Activated T-cell treated with anti-CD3 and anti-CD28 coated beads, Interleukin-2, amount 50 U/mL, for 1 hour (primary cell): ENCODE measurements around the gene HAND2.

Source experiments
- DNase-seq: peaks from one replicate; pipeline ENCODE4 v3.0.0-alpha.2; 2020

The HAND2 gene

GRCh38 chr4:173535957-173536356 lies 5.9 kb upstream of the HAND2 start:
- no peak for DNase-seq

GRCh38 chr4:173535165-173535902 lies 5.3 kb upstream of the HAND2 start:
- DNase-seq = no peak

DNA sequence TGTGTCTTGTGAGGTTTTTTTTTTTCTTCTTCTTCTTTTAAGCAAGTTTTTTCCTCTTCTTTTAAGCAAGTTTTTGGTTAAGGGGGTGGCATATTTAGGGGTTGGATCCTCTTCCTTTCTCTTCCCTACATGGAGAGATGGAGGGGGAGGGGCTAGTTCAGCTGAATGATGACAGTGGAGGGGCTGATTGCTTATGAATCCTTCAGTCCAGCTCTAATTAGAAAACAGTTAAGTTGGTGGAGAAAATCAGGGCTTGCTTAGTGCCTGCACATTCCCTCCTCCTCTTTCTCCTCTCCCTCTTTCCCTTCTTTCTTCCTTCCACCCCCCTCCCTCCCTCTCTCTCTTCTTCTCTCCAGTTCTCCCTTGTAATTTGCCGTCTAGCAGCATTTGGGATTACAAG lies 4.4 kb upstream of the HAND2 start:
- no peak for DNase-seq

GRCh38 chr4:173532725-173533511 lies 2.9 kb upstream of the HAND2 start:
- no peak for DNase-seq

GRCh38 chr4:173531086-173531965 lies 1.3 kb upstream of the HAND2 start:
- DNase-seq = no peak

DNA sequence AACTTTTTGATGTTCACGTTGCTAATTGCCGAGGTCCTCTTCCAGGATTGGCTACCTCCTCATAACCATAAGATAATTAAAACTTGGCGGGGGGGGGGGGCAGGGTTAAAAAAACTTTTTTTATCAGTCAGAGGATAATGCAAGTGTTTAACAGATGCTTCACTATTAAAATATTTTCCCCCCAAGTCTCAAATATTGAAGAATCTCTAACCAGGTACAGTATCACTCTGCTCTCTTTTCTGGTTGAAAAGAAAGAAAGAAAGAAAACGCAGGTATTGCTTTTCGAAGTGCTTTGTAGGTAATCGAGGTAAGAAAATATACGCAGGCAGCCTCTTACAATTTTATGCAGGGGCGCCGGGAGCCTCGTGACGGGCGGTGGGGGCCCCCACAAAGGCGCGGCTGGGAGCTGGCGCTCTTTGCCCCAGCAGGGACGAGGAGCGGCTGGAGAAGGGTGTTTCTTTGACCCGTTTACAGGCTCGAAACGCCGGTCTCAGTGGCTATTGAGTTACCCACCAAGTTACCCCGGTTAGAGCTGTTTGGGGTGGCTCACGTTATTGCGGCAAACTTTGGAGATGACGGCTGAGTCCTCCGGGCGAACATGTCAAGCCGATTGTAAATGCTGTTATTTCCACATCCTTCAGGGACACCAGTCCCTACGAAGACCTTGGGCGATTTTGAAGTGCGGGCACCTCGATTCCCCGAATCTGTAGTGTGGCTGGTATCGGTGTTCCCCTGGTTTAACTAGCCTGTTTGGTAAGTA lies 477 bp upstream of the HAND2 start:
- no peak for DNase-seq

DNA sequence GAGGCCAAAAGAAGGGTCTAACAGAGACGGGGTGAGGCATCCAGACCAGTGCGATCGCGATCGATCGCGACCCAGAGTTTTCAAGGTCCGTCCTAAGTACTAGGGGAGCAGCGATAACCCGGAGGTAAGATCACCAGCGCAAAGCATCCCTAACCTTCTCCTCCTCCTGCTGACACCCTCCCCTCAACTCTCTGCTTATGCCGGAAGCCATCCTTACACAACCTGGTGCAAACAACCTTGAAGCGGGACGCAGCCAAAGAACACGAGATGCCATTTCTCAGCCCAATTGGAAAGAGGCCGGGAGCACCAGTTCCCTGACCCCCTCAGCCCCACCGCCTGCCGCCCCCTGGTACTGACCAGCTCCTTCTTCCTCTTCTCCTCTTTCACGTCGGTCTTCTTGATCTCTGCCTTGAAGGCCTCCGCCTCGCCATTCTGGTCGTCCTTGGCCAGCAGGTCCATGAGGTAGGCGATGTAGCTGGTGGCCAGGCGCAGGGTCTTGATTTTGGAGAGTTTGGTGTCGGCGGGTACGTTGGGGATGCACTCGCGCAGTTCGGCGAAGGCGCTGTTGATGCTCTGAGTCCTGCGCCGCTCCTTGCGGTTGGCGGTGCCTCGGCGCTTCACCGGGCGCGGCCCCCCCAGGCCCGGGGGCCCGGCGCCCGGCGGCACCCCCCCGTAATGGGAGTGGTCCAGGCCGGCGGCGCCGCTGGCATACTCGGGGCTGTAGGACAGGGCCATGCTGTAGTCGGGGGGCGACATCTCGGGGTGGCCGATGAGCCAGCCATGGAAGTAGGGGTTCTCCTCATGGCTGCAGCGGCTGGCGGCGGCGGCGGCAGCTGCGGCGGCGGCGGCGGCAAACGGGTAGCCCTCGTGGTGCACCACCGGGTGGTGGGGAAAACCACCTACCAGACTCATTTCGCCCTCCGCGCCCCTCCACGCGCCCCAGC lies 1.4 kb downstream of the HAND2 start:
- no peak for DNase-seq

GRCh38 chr4:173527103-173527891 lies 2.7 kb downstream of the HAND2 start:
- no peak for DNase-seq

DNA sequence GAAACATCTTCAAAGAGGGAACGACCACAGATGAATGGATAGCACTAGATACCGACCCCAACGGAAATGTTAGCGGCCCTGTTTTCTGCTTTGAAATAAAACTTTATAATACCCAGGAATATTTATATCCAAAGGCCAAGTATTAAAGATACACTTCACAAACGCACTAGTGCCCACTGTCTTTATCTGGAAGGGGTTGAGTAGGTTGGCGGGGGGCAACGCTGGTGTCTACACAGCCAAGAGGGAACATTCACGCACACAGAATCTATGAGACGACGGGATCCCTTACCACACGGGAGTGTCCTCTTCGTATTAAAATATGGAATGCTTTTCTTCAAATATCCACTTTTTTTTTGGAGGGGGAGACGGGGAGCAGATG lies 3.3 kb downstream of the HAND2 start:
- DNase-seq = no peak

DNA sequence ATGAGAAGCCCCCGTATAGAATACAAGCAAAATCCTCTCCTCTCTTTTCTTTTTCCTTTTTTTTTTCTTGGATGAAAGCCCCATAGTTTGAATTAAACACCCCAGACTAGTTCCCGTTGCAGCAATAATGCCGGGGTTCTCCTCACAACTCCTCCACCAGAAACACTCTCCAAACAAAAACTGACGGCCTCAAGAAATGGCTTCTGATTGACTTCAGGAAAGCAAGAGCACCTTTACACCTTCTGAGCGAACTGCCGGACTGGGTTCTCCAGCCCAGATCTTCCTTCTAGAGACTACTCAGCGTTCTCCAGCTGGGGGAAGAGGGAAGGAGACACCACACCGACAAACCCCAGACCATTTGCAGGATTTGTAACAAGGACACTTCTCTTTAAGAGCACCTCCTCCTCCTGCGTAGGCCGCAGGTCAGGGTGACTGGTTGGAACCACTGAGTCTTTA lies 4.0 kb downstream of the HAND2 start:
- DNase-seq = no peak

- DNase-seq = no peak
Observed at GRCh38 chr4:173525118-173526011, 4.7 kb downstream of the HAND2 start.

GRCh38 chr4:173524218-173525117 lies 5.6 kb downstream of the HAND2 start:
- DNase-seq = no peak

DNA sequence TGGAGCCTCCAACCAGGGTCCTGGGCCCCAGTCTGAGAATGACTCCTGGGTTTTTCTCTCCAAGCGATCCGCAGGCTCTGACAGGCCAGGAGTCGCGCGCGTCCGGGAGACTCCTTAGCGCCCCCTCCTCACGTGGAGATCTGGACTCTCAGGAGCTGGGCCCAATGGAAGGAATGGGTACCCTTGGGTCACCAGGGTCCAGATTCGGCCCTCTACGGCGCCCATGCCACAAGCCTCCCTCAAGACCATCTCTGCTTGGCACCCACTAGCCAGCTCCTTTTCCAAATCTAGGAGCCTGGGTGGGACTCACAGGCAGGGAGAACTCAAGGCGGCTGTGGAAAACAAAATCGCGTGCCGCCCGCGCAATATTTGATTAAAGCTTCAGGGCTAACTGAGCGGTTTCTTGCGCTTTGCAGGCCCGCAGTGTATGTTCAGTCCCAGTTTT lies 7.1 kb downstream of the HAND2 start:
- DNase-seq = no peak

DNA sequence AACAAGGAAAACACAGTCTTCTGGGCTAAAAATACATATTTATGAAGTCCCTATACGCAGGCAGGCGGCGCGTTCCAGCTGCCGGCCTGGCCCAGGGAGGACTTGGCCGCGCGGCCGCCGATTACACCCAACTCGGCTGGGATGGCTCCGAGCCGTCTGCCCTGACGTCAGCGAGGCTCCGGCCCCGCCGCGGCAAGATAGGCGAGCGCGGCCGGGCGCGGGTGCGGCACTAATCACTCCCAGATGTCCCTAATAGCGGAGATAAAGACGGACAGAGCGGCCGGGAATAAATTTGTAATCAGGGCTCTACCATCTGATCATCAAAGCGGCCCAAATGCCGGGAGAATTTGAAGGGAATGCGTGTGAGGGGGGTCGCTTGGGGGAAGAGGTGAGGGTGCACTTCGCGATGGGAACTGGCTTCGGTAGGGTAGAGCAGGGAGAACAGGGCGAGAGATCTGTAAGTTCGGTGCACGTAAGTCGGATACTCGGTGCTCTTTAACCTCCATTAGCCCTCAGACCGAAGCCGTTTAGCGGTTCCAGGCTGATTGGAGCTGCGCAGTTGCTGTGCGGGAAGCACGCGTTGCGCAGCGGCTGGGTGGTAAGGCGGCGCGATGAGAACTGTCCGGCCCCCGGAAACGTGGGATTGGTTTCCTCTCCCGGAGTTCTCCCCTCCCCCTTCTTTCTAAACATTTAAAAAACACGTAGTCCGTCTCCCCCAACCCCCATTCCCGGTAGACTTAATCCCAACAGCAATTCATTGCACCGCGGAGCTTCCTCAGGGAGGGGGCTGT lies 7.7 kb downstream of the HAND2 start:
- no peak for DNase-seq

GRCh38 chr4:173521467-173522159 lies 8.4 kb downstream of the HAND2 start:
- DNase-seq = no peak

GRCh38 chr4:173520921-173521466 lies 9.0 kb downstream of the HAND2 start:
- DNase-seq = no peak
